ENCODE measurements around the gene GNB1L.
"Not testable (repeated sequence)": the region's sequence is repeated elsewhere in the genome, so short reads cannot be mapped to it uniquely, and the experiment has no call there.

The GNB1L gene

DNA sequence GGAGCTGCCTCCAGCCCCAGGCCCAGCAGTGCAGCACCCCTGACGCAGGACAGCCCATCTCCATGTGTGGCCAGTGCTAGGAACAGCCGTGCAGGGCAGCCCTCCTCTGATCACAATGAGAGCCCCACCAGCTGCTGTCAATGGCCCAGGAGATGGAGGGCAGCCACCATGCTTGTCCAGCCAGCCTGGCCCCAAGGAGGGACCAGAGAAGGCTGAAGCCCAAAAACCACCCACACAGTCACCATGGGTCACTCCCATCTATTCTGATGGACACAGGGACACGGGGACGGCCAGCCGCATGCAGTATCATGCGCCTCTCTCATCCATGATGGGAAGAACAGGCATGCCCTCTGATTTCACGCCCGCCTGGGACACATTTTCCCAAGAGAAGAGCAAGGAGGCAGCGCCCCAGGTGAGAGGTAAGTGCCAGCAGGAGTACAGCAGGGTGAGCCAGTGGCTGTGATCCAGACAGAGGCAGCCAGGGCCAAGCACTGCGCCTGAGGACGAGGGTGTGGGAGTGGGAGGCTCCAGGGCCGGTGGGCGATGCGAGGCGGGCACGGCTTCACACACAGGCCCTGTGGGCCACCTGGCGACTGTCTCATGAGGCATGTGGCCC is 33.6 kb upstream of the GNB1L start:
- DNase-seq = no peak

DNA sequence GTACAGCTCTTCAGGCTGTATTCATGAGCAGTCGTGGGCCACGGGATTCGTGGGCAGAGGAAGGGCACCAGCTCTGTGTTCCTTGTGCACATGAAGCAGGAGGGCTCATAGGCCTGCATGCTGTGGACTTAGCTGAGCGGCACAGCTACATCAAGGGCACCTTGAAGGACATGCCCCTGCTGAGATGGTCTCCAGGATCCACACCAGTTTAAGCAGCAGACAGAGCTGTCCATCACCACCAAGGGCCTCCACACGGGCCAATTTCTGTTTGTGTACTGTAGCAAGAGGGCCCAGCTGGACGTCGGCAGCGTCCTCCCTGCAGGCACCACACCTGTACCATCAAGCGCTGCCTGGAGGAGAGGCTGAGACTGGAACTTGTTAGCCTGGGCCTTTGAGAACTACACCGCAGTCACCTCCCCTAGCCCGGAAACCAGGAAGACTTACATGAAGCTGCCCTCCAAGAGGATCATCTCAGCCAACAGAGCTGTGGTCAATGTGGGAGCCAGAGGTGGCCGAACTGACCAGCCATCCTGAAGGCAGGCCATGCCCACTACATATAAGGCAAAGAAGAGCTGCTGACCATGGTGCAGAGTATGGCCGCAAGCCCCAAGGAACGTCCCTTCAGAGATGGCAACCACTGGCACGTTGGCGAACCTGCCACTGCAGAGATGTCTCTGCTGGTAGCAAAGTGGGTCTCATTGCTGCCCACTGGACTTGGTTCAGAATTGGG is 32.7 kb upstream of the GNB1L start:
- no peak for DNase-seq

DNA sequence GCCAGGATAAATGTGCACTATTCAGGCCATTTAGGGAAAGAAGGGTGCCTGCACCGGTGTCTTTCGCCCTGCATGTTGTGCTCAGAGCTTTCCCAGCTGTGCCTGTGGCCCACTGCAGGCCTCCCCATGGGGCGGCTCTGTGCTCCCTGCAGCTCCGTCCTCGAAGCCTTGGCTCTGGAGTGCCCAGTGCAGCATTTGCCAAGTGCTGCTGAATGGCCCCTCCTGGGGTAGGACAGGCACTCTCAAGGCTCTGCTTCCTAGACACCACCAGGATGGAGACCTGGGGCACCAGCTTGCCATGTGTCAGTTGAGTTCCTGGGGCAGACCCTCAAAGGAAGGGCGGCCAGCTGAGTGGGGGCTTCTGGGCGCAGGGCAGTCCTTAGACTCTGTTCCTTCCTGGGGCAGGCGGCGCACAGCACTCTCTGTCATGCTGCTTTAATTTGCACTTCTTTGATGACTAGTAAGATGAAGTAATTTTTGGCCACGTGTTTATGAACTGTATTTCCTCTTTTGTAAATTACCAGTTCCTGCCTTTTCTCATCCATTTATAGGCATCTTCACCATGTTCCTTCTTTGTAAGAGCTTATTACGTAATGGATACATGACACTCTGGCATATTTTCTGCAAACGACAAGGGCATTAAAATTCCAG is 32.1 kb upstream of the GNB1L start:
- no peak for DNase-seq

DNA sequence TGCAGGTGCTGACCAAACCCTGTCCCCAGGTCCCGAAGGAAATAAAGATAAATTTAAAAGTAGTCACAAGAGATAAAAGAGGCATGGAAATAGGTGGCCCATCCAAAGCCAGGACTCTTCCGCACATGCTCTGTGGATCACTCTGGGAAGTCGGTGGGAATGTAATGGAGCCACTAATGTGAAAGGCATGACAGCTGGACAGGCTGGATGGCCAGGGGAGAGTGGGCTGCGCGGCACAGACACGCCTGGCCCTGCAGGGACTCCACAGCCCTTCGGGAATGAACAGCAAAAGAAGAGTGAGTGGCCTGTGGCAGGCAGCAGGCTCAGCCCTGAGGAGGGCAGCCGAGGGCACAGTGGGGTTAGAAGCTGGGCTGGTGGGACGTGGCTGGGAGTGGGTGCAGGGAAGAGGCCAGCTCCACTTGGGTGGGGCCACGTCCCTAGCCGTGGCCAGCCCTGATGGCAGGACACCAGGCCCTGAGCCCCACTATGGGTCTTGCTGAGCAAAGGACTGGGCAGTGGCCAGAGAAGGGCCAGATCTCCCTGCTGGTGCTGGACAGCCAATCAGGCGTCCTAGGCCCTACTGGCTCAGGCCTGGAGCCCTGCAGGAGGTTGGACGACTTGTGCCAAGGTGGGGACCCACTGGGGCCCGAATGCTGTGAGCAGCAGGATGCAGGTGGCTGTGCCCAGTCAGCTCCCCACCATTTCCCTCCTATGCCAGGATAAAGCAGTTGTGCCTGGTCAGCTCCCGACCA is 31.3 kb upstream of the GNB1L start:
- no peak for DNase-seq

- DNase-seq = no peak
Measured at GRCh38 chr22:19884954-19885751, 30.5 kb upstream of the GNB1L start.

DNA sequence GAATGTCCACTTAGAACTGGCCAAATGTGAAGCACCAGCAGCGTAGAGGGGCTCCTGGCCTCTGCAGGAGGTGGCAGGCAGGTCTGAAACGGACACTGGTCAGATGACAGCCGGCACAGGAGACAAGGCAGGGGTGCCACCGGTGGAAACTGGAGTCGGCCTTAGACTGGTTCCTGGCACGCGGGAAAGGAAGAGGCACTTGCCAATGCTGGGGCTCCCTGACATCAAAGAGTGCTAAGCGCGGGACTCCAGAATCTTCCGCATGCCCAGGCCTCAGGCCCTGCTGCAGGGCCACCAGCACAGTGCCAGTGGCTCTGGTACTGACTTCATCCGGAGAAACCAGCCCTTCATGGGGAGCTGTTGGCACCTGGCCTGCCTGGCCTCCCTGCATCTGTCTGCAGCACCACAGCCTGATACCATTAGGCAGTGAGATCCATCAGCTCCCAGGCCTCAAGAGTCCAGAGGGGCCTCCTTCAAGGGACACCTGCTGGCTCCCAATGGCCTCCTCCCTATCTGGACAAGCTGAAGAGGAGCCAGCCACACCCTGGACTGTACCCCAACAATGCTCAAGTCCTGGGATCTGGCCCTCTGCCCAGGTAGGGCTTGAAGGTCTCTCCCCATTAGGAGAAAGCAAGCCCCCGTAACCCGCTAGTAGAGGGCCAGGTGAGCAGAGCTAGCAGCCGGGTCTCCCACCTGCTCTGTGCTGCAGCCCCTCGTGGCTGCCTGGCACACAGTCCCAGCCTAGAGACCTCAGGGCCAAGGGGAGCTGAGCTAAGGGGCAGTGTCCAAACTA is 29.7 kb upstream of the GNB1L start:
- DNase-seq = no peak

DNA sequence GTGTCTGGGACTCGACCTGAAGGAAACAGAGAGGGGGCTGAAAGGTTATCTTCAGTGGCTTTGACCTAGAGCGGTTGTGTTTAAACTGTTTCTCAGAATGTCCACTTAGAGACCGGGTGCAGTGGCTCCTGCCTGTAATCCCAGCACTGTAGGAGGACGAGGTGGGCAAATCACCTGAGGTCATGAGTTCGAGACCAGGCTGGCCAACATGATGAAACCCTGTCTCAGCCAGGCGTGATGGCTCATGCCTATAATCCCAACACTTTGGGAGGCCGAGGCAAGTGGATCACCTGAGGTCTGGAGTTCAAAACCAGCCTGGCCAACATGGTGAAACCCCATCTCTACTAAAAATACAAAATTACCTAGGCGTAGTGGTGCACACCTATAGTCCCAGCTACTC is 28.8 kb upstream of the GNB1L start:
- not testable (repeated sequence) for DNase-seq

GRCh38 chr22:19882446-19883381 is 28.0 kb upstream of the GNB1L start:
- no peak for DNase-seq

- DNase-seq = peak; percentile 61
Measured at GRCh38 chr22:19880786-19881569, 26.3 kb upstream of the GNB1L start.

DNA sequence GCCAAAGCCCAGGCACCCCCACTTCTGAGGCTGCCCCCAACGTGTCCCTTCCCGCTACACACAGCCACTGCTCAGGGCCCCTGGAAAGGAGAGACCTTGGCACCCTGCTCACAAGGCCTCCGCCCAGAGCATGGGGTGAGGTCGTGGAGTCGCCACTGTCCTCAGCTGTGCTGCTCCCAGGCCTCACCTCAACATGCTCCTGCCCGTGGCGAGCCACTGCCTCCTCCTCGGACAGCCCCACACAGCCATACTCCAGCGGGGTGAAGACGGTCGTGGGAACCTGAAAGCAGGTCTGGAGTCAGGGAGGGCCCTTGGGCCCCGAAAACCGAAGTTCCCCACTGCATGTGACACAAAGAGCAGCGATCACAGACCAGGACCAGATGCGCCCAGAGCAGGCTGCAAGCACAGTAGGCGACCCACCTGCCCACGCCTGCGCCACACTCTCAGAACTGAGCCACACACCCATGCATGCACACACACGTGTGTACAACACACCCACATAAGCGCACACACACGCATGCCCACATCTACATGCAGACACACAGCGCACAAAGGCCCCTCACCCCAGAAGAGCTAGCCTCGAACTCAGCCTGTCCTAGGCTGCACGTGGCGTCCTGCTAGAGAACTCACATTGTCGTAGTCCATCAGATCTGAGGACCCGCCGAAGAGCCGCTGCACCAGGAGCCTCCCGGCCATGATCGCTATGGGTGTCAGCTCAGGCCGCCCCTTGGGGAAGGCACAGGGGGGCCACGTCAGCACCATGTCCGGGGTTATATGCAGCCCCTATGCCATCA is 25.5 kb upstream of the GNB1L start:
- DNase-seq = no peak

DNA sequence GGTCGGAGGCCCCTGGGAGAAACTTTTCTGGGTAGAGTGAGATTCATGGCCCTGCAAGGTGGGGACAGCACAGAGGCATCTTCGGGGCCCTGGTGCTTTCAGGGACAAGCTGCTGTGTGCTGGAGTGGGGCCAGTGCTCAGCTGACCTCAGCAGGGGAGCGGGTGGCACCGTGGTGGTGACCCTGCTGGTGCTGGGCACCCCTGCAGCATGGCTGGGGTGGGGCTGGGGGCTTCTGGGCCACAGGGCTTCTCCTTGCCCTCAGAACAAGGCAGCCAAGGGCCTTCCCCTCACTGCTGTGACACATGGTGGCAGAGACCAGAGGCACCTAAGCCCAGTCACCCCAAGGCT is 24.9 kb upstream of the GNB1L start:
- DNase-seq = no peak

DNA sequence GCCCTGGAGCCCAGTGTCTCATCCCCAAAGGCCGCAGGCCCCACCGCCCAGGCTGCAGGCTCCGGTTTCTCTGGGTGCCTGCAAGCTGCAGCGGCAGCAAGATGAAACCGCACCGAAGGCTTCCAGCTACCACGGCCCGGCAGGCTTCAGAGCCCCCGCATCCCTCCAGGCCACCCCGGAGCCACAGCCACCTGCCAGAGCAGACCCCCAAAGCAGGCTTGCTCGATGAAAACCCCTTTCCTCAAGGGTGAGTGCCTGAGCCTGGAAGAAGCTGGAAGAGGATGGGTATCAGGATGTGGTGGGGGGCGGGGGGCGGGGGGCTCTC is 24.5 kb upstream of the GNB1L start:
- DNase-seq = no peak

GRCh38 chr22:19878461-19879245 is 24.0 kb upstream of the GNB1L start:
- no peak for DNase-seq

- no peak for DNase-seq
Measured at GRCh38 chr22:19877626-19878339, 23.1 kb upstream of the GNB1L start.

GRCh38 chr22:19876941-19877625 is 22.4 kb upstream of the GNB1L start:
- no peak for DNase-seq

- no peak for DNase-seq
Measured at GRCh38 chr22:19876314-19876940, 21.8 kb upstream of the GNB1L start.

All from NCI-H2227 treated with DMSO at 0.1 percent for 48 hours (cell line).